Liver (tissue), 9 donors: ENCODE measurements around the gene RTL1. TPM values are rescaled to one million over a fixed set of nuclear protein-coding genes. Genes with fewer than 3 reads are reported as not detected.

Source experiments
- DNase-seq: peaks from one replicate; pipeline ENCODE4 v3.0.0-alpha.2; 2017; ENCODE audit warnings: low spot score
- H3K27ac ChIP-seq, 2 donors: one replicate each; pipeline ENCODE4 v1.7.0; 2013; ENCODE audit warnings: inconsistent platforms in 2 of 2, low read length in 2 of 2, control low read depth in 1 of 2, low read depth in 1 of 2, mild to moderate bottlenecking in 1 of 2
- H3K27me3 ChIP-seq, 4 donors: one replicate each; pipeline versions ENCODE4 v1.6.1 to v1.7.0; 2013; ENCODE audit warnings: low read length in 3 of 4, inconsistent platforms in 1 of 4, mild to moderate bottlenecking in 1 of 4, moderate library complexity in 1 of 4; ENCODE audit not compliant: control insufficient read depth in 4 of 4, insufficient read depth in 4 of 4
- H3K36me3 ChIP-seq, 4 donors: one replicate each; pipeline versions ENCODE4 v1.6.1 to v1.7.0; 2013; ENCODE audit warnings: low read length in 3 of 4, mild to moderate bottlenecking in 3 of 4, low read depth in 1 of 4, moderate library complexity in 1 of 4; ENCODE audit not compliant: control insufficient read depth in 4 of 4, insufficient read depth in 3 of 4
- H3K4me1 ChIP-seq, 4 donors: one replicate each; pipeline versions ENCODE4 v1.6.1 to v1.7.0; 2013; ENCODE audit warnings: low read length in 3 of 4, mild to moderate bottlenecking in 3 of 4, moderate library complexity in 1 of 4; ENCODE audit not compliant: control insufficient read depth in 4 of 4, insufficient read depth in 4 of 4
- H3K4me3 ChIP-seq, 3 donors: one replicate each; pipeline versions ENCODE4 v1.6.1 to v1.7.0; 2013; ENCODE audit warnings: low read length in 3 of 3, control low read depth in 1 of 3, low read depth in 1 of 3, mild to moderate bottlenecking in 1 of 3
- H3K9ac ChIP-seq, 2 donors: one replicate each; pipeline ENCODE4 v1.7.0; 2013; ENCODE audit warnings: low read length in 2 of 2, mild to moderate bottlenecking in 2 of 2, moderate library complexity in 2 of 2, control low read depth in 1 of 2, low read depth in 1 of 2
- H3K9me3 ChIP-seq, 4 donors: one replicate each; pipeline versions ENCODE4 v1.6.1 to v1.7.0; 2013; ENCODE audit warnings: low read length in 3 of 4; ENCODE audit not compliant: control insufficient read depth in 4 of 4
- EGR1 ChIP-seq, 2 donors: IDR thresholded peaks; 2 replicates each; pipeline ENCODE4 v1.6.1; 2016 to 2018; ENCODE audit warnings: antibody characterized with exemption in 2 of 2, low read depth in 2 of 2
- FOXA1 ChIP-seq: IDR thresholded peaks from 2 replicates; pipeline ENCODE4 v1.6.1; 2016; ENCODE audit warnings: antibody characterized with exemption
- FOXA2 ChIP-seq: IDR thresholded peaks from 2 replicates; pipeline ENCODE4 v1.6.1; 2016; ENCODE audit warnings: antibody characterized with exemption
- GABPA ChIP-seq, 2 donors: IDR thresholded peaks in 1 of 2; conservative IDR thresholded peaks in 1 of 2; 2 replicates each; pipeline ENCODE4 v1.6.1; 2016; ENCODE audit warnings: antibody characterized with exemption in 2 of 2, mild to moderate bottlenecking in 1 of 2, moderate library complexity in 1 of 2
- HNF4A ChIP-seq, 2 donors: conservative IDR thresholded peaks; 2 replicates each; pipeline ENCODE4 v1.6.1; 2016; ENCODE audit warnings: antibody characterized with exemption in 2 of 2, mild to moderate bottlenecking in 2 of 2
- HNF4G ChIP-seq: IDR thresholded peaks from 2 replicates; pipeline ENCODE4 v1.6.1; 2016; ENCODE audit warnings: antibody characterized with exemption
- JUND ChIP-seq, 2 donors: IDR thresholded peaks; 2 replicates each; pipeline ENCODE4 v1.6.1; 2016; ENCODE audit warnings: antibody characterized with exemption in 2 of 2
- NR2F2 ChIP-seq: IDR thresholded peaks from 2 replicates; pipeline ENCODE4 v1.6.1; 2016; ENCODE audit warnings: antibody characterized with exemption
- RAD21 ChIP-seq, 2 donors: IDR thresholded peaks; 2 replicates each; pipeline ENCODE4 v1.6.1; 2016; ENCODE audit warnings: antibody characterized with exemption in 2 of 2, mild to moderate bottlenecking in 2 of 2
- RXRA ChIP-seq, 2 donors: IDR thresholded peaks; 2 replicates each; pipeline ENCODE4 v1.6.1; 2017 to 2018; ENCODE audit warnings: antibody characterized with exemption in 2 of 2, mild to moderate bottlenecking in 1 of 2
- SP1 ChIP-seq: IDR thresholded peaks from 2 replicates; pipeline ENCODE4 v1.6.1; 2018; ENCODE audit warnings: antibody characterized with exemption, mild to moderate bottlenecking
- TAF1 ChIP-seq: conservative IDR thresholded peaks from 2 replicates; pipeline ENCODE4 v1.6.1; 2016; ENCODE audit warnings: antibody characterized with exemption, mild to moderate bottlenecking
- YY1 ChIP-seq: IDR thresholded peaks from 2 replicates; pipeline ENCODE4 v1.6.1; 2016; ENCODE audit warnings: antibody characterized with exemption, mild to moderate bottlenecking
- WGBS: extraction: QIAGEN DNeasy Blood & Tissue Kit; methylation state at CpG from one replicate; pipeline ENCODE4 v1.1.7; 2013; 5-methylcytosine and 5-hydroxymethylcytosine counted together
- polyA plus RNA-seq, 2 donors: library from polyadenylated mRNA; stranded (reverse) in 1 of 2; unstranded in 1 of 2; fragments of 200-250 nt in 1 of 2; fragments of >200 nt in 1 of 2; fragmentation: Nextera tagmentation in 1 of 2; extraction: Ambion mirVana in 1 of 2; gene quantifications; one replicate each; pipeline versions ENCODE4 v1.2.1 to v1.2.3, GENCODE V29; 2013 to 2015
- total RNA-seq, 2 donors: library from RNA; depleted of rRNA; stranded (reverse); fragments of >200 nt; gene quantifications; one replicate each; pipeline ENCODE4 v1.2.3, GENCODE V29; 2014
- TF ChIP-seq, protein P1 (sequence below): IDR thresholded peaks from 2 replicates; pipeline ENCODE4 v1.6.1; 2016; ENCODE audit warnings: antibody characterized with exemption, mild to moderate bottlenecking
- TF ChIP-seq, protein P2 (sequence below): IDR thresholded peaks from 2 replicates; pipeline ENCODE4 v1.6.1; 2016; ENCODE audit warnings: antibody characterized with exemption
- TF ChIP-seq, protein P3 (sequence below): IDR thresholded peaks from 2 replicates; pipeline ENCODE4 v1.6.1; 2016; ENCODE audit warnings: antibody characterized with exemption
- TF ChIP-seq, protein P4 (sequence below): fragments of 150-350 bp; IDR thresholded peaks from 2 replicates; pipeline ENCODE4 v1.5.1; 2017; ENCODE audit warnings: improper control_type of control experiment, low read depth, low read length; ENCODE audit not compliant: missing input control
- TF ChIP-seq, protein P5 (sequence below): IDR thresholded peaks from 2 replicates; pipeline ENCODE4 v1.6.1; 2016; ENCODE audit warnings: antibody characterized with exemption
- donor health status: healthy.
- donor health status: healthy.
- donor health status: healthy.
- donor health status: healthy.
- donor health status: healthy.

RTL1 gene
- total and polyA plus RNA-seq, 4 donors, result 0.04 to 0.05 TPM; not detected in 2

DNA sequence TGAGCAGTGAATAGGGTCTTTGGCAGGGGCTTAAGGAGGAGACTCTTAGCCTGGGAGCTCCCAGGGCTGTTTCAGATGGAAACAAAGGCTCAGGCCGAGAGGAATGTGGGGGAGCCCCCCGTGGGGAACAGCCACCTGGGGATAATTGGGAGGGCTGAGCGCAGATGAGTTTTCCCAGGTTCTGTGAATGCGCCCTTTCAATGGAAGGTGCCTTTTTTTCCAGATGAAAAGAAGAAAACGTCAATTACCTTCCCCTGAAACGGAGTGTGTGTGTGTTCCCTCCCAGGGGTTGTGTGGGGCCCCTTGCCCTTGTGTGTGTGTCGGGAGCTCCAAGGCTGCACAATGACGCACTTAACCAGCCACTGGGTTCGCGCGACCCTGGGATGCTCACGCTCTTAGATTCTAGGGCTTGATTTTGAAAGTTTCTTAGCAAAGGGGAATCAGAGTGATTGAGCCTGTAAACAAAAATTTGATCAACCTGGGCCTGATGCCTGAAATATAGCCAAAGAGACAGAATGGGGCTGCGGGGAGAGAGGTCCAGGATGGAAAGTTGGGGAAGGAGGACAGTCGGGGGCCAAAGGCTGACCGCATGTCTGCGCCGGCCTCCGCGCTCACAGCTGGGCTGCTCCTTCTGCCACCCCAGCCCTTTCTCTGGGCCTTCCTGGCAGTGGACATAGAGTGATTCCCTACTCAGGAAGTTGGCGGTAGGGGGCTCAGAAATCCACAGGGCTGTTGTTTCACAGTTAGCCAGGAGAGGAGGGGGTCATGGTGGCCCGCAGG lies 63.0 kb downstream of the RTL1 start:
- Histone ChIP-seq H3K9me3 (no peaks in the 10 kb centered on the region), H3K4me3 (no peak overlapping the region), H3K4me1 (no peaks in the 10 kb centered on the region), H3K36me3 (no peaks in the 10 kb centered on the region), H3K27me3 (peaks cover 0 to 2% (median 0%) of the 10 kb centered on the region in 4 donors), H3K27ac (no peak overlapping the region), H3K9ac (no peak overlapping the region)
- no peak for DNase-seq
- TF ChIP-seq HNF4G (no peak), RAD21 (IDR thresholded peaks at IDR 0.05) (no peak), FOXA1 (no peak), JUND (IDR thresholded peaks at IDR 0.05) (no peak), SP1 (no peak), HNF4A (conservative IDR thresholded peaks at IDR 0.05) (no peak)
- TF ChIP-seq, protein P1, sequence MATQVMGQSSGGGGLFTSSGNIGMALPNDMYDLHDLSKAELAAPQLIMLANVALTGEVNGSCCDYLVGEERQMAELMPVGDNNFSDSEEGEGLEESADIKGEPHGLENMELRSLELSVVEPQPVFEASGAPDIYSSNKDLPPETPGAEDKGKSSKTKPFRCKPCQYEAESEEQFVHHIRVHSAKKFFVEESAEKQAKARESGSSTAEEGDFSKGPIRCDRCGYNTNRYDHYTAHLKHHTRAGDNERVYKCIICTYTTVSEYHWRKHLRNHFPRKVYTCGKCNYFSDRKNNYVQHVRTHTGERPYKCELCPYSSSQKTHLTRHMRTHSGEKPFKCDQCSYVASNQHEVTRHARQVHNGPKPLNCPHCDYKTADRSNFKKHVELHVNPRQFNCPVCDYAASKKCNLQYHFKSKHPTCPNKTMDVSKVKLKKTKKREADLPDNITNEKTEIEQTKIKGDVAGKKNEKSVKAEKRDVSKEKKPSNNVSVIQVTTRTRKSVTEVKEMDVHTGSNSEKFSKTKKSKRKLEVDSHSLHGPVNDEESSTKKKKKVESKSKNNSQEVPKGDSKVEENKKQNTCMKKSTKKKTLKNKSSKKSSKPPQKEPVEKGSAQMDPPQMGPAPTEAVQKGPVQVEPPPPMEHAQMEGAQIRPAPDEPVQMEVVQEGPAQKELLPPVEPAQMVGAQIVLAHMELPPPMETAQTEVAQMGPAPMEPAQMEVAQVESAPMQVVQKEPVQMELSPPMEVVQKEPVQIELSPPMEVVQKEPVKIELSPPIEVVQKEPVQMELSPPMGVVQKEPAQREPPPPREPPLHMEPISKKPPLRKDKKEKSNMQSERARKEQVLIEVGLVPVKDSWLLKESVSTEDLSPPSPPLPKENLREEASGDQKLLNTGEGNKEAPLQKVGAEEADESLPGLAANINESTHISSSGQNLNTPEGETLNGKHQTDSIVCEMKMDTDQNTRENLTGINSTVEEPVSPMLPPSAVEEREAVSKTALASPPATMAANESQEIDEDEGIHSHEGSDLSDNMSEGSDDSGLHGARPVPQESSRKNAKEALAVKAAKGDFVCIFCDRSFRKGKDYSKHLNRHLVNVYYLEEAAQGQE, result no peak
- TF ChIP-seq, protein P2, sequence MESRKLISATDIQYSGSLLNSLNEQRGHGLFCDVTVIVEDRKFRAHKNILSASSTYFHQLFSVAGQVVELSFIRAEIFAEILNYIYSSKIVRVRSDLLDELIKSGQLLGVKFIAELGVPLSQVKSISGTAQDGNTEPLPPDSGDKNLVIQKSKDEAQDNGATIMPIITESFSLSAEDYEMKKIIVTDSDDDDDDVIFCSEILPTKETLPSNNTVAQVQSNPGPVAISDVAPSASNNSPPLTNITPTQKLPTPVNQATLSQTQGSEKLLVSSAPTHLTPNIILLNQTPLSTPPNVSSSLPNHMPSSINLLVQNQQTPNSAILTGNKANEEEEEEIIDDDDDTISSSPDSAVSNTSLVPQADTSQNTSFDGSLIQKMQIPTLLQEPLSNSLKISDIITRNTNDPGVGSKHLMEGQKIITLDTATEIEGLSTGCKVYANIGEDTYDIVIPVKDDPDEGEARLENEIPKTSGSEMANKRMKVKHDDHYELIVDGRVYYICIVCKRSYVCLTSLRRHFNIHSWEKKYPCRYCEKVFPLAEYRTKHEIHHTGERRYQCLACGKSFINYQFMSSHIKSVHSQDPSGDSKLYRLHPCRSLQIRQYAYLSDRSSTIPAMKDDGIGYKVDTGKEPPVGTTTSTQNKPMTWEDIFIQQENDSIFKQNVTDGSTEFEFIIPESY, result no peak
- TF ChIP-seq, protein P3, sequence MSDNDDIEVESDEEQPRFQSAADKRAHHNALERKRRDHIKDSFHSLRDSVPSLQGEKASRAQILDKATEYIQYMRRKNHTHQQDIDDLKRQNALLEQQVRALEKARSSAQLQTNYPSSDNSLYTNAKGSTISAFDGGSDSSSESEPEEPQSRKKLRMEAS, result no peak
- TF ChIP-seq, protein P4, sequence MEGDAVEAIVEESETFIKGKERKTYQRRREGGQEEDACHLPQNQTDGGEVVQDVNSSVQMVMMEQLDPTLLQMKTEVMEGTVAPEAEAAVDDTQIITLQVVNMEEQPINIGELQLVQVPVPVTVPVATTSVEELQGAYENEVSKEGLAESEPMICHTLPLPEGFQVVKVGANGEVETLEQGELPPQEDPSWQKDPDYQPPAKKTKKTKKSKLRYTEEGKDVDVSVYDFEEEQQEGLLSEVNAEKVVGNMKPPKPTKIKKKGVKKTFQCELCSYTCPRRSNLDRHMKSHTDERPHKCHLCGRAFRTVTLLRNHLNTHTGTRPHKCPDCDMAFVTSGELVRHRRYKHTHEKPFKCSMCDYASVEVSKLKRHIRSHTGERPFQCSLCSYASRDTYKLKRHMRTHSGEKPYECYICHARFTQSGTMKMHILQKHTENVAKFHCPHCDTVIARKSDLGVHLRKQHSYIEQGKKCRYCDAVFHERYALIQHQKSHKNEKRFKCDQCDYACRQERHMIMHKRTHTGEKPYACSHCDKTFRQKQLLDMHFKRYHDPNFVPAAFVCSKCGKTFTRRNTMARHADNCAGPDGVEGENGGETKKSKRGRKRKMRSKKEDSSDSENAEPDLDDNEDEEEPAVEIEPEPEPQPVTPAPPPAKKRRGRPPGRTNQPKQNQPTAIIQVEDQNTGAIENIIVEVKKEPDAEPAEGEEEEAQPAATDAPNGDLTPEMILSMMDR, result no peak
- 87% methylated on average over 21 of the region's 21 CpGs for WGBS

DNA sequence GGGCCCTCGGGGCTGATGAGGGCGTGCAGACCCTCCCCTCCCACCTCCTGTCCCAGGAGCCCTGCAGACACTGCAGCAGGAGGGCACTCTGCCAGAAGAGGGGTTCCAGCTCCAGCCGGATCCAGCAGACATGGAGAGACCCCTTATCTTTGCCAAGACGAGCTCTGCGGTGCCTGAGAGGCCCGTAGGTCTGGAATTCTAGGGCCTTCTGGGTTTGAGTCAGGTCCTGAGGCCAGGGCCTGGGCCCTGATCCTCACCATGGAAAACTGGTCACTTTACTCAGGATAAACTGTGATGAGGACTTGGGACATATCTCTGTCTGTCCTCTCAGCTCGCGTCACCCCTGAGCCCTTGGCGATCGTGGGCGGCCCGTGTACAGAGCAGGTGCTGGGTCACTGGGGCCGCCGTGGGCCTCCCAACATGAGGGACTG lies 63.8 kb downstream of the RTL1 start:
- H3K9ac ChIP-seq, result no peak overlapping the region
- WGBS, result 65% methylated on average over 14 of the region's 14 CpGs
- peaks cover 0 to 2% (median 0%) of the 10 kb centered on the region in 4 donors for H3K27me3 ChIP-seq
- H3K27ac ChIP-seq, result no peak overlapping the region
- no peak overlapping the region for H3K4me3 ChIP-seq
- DNase-seq, result no peak
- H3K9me3 ChIP-seq, result no peaks in the 10 kb centered on the region
- H3K36me3 ChIP-seq, result no peaks in the 10 kb centered on the region
- H3K4me1 ChIP-seq, result no peaks in the 10 kb centered on the region
- TF ChIP-seq YY1 (no peak), RAD21 (IDR thresholded peaks at IDR 0.05) (no peak), NR2F2 (no peak), SP1 (no peak), FOXA1 (no peak), EGR1 (IDR thresholded peaks at IDR 0.05; ENCODE audit: low read depth in 2 of 2) (no peak), RXRA (IDR thresholded peaks at IDR 0.05) (no peak), FOXA2 (no peak), HNF4A (conservative IDR thresholded peaks at IDR 0.05) (no peak), TAF1 (no peak), JUND (IDR thresholded peaks at IDR 0.05) (no peak), HNF4G (no peak), GABPA (IDR thresholded peaks at IDR 0.05 in 1 of 2, conservative IDR thresholded peaks at IDR 0.05 in 1 of 2) (no peak)
- TF ChIP-seq, protein P5, sequence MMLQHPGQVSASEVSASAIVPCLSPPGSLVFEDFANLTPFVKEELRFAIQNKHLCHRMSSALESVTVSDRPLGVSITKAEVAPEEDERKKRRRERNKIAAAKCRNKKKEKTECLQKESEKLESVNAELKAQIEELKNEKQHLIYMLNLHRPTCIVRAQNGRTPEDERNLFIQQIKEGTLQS, result no peak
- TF ChIP-seq, protein P1, result no peak
